Parathyroid adenoma (tissue), 2 donors: Measurements from ENCODE around the gene TM9SF2.

ENCODE experiments used
- H2AFZ ChIP-seq: fragments of 300-600 bp; sonication (generic); one replicate; pipeline ENCODE4 v1.7.0; 2017; ENCODE audit warnings: antibody characterized with exemption, mild to moderate bottlenecking
- H3K27ac ChIP-seq: fragments of 300-600 bp; sonication (generic); one replicate; pipeline ENCODE4 v1.7.0; 2017
- H3K27me3 ChIP-seq: fragments of 300-600 bp; sonication (generic); one replicate; pipeline ENCODE4 v1.7.0; 2017; ENCODE audit warnings: low read length; ENCODE audit not compliant: control insufficient read depth, insufficient read depth
- H3K36me3 ChIP-seq: fragments of 300-600 bp; sonication (generic); one replicate; pipeline ENCODE4 v1.7.0; 2017; ENCODE audit warnings: low read length; ENCODE audit not compliant: control insufficient read depth, insufficient read depth
- H3K4me1 ChIP-seq: fragments of 300-600 bp; sonication (generic); one replicate; pipeline ENCODE4 v1.7.0; 2017; ENCODE audit warnings: control low read depth
- H3K4me2 ChIP-seq: fragments of 300-600 bp; sonication (generic); one replicate; pipeline ENCODE4 v1.7.0; 2017; ENCODE audit warnings: low read length
- H3K4me3 ChIP-seq: fragments of 300-600 bp; sonication (generic); one replicate; pipeline ENCODE4 v1.7.0; 2017; ENCODE audit warnings: low read depth, low read length
- H3K79me2 ChIP-seq: fragments of 300-600 bp; sonication (generic); one replicate; pipeline ENCODE4 v1.7.0; 2017; ENCODE audit warnings: control low read depth
- H3K9ac ChIP-seq: fragments of 300-600 bp; sonication (generic); one replicate; pipeline ENCODE4 v1.7.0; 2017; ENCODE audit warnings: mild to moderate bottlenecking
- H3K9me3 ChIP-seq: fragments of 300-600 bp; sonication (generic); one replicate; pipeline ENCODE4 v1.7.0; 2017; ENCODE audit warnings: low read length; ENCODE audit not compliant: control insufficient read depth
- CTCF ChIP-seq: fragments of 300-600 bp; sonication (generic); IDR thresholded peaks from one replicate; pipeline ENCODE4 v1.7.0; 2017; ENCODE audit warnings: antibody characterized with exemption, mild to moderate bottlenecking
- donor health status: primary hyperparathyroidism.

TM9SF2 gene

GRCh38 chr13:99601535-99601934 lies 100.3 kb downstream of the TM9SF2 start:
- H3K36me3 ChIP-seq, result no peaks in the 10 kb centered on the region
- no peaks in the 10 kb centered on the region for H3K4me1 ChIP-seq
- H3K4me2 ChIP-seq, result no peak overlapping the region
- H3K27ac ChIP-seq, result no peak overlapping the region
- no peak overlapping the region for H3K4me3 ChIP-seq
- no peaks in the 10 kb centered on the region for H3K79me2 ChIP-seq
- no peaks in the 10 kb centered on the region for H3K9me3 ChIP-seq
- no peaks in the 10 kb centered on the region for H3K27me3 ChIP-seq
- H3K9ac ChIP-seq, result no peak overlapping the region
- no peak for TF ChIP-seq CTCF
- H2AFZ ChIP-seq, result no peak overlapping the region

- TF ChIP-seq CTCF, result no peak
- Histone ChIP-seq H3K4me1 (no peaks in the 10 kb centered on the region), H3K79me2 (no peaks in the 10 kb centered on the region), H3K4me3 (no peak overlapping the region), H2AFZ (no peak overlapping the region), H3K36me3 (no peaks in the 10 kb centered on the region), H3K27me3 (no peaks in the 10 kb centered on the region), H3K4me2 (no peak overlapping the region), H3K27ac (no peak overlapping the region), H3K9ac (no peak overlapping the region), H3K9me3 (no peaks in the 10 kb centered on the region)
Observed at GRCh38 chr13:99604636-99605035, 103.4 kb downstream of the TM9SF2 start.

- Histone ChIP-seq H3K4me1 (no peaks in the 10 kb centered on the region), H3K27me3 (no peaks in the 10 kb centered on the region), H3K4me2 (peak overlapping the region; percentile 60), H3K9me3 (no peaks in the 10 kb centered on the region), H3K79me2 (no peaks in the 10 kb centered on the region), H2AFZ (peak overlapping the region; percentile 85), H3K36me3 (no peaks in the 10 kb centered on the region), H3K4me3 (peak overlapping the region; percentile 55), H3K27ac (peak overlapping the region; percentile 74), H3K9ac (no peak overlapping the region)
- no peak for TF ChIP-seq CTCF
Observed at GRCh38 chr13:99605420-99606323, 104.4 kb downstream of the TM9SF2 start.

GRCh38 chr13:99606324-99607066 lies 105.2 kb downstream of the TM9SF2 start, which contains the start of gene CLYBL:
Gene CLYBL (plus strand): TSS chr13:99606690.
- no peak for TF ChIP-seq CTCF

More at GRCh38 chr13:99606324-99607066, 105.2 kb downstream of the TM9SF2 start, which contains the start of gene CLYBL:
- Histone ChIP-seq H3K4me3 (peak within 1 kb of the TSS; percentile 87), H3K27ac (peak within 1 kb of the TSS; percentile 74), H3K79me2 (no peaks in the 10 kb centered on the region), H3K4me2 (peak within 1 kb of the TSS; percentile 79), H3K9me3 (no peaks in the 10 kb centered on the region), H3K4me1 (no peaks in the 10 kb centered on the region), H2AFZ (peak within 1 kb of the TSS; percentile 95), H3K36me3 (no peaks in the 10 kb centered on the region), H3K9ac (no peak within 1 kb of the TSS), H3K27me3 (no peaks in the 10 kb centered on the region)
